HUES6 (cell line): ENCODE results near the gene FOLH1.
"Not testable (repeated sequence)": the region's sequence is repeated elsewhere in the genome, so short reads cannot be mapped to it uniquely, and the experiment has no call there.

Source experiments
- H3K27ac ChIP-seq: 2 replicates; pipeline ENCODE4 v1.7.0; 2013; ENCODE audit warnings: low read depth, mild to moderate bottlenecking, low read length, inconsistent platforms
- H3K27me3 ChIP-seq: 2 replicates; pipeline ENCODE4 v1.6.1; 2013; ENCODE audit warnings: low read length; ENCODE audit not compliant: control insufficient read depth, insufficient read depth
- H3K36me3 ChIP-seq: 2 replicates; pipeline ENCODE4 v1.6.1; 2013; ENCODE audit warnings: low read length; ENCODE audit not compliant: control insufficient read depth, insufficient read depth
- H3K4me1 ChIP-seq: 2 replicates; pipeline ENCODE4 v1.6.1; 2013; ENCODE audit warnings: low read length; ENCODE audit not compliant: control insufficient read depth, insufficient read depth
- H3K4me3 ChIP-seq: 2 replicates; pipeline ENCODE4 v1.5.1; 2013; ENCODE audit warnings: low read depth, low read length
- H3K9ac ChIP-seq: one replicate; pipeline ENCODE4 v1.6.1; 2013; ENCODE audit warnings: mild to moderate bottlenecking, low read length
- H3K9me3 ChIP-seq: 2 replicates; pipeline ENCODE4 v1.6.1; 2013; ENCODE audit warnings: low read depth, low read length; ENCODE audit not compliant: control insufficient read depth, insufficient read depth

Gene FOLH1

GRCh38 chr11:49225255-49225785, 16.9 kb upstream of the FOLH1 start:
- not testable (repeated sequence) for H3K9me3 ChIP-seq, H3K4me1 ChIP-seq, H3K27me3 ChIP-seq, H3K36me3 ChIP-seq, H3K4me3 ChIP-seq, H3K27ac ChIP-seq, H3K9ac ChIP-seq

- H3K9ac ChIP-seq = no peak overlapping the region
- H3K4me3 ChIP-seq = no peak overlapping the region
- H3K36me3 ChIP-seq = no peaks in the 10 kb centered on the region
- no peaks in the 10 kb centered on the region for H3K4me1 ChIP-seq
- H3K9me3 ChIP-seq = no peaks in the 10 kb centered on the region
- no peak overlapping the region for H3K27ac ChIP-seq
- no peaks in the 10 kb centered on the region for H3K27me3 ChIP-seq
Measured at GRCh38 chr11:49221112-49221511, 12.7 kb upstream of the FOLH1 start.

GRCh38 chr11:49213026-49213560, 4.7 kb upstream of the FOLH1 start:
- no peaks in the 10 kb centered on the region for H3K4me1 ChIP-seq
- no peaks in the 10 kb centered on the region for H3K36me3 ChIP-seq
- H3K4me3 ChIP-seq = no peak overlapping the region
- H3K9me3 ChIP-seq = no peaks in the 10 kb centered on the region; the same call in 1 of the 2 replicates
- no peak overlapping the region for H3K27ac ChIP-seq
- H3K27me3 ChIP-seq = peaks cover 8% of the 10 kb centered on the region
- no peak overlapping the region for H3K9ac ChIP-seq

GRCh38 chr11:49206999-49207398, 1.4 kb downstream of the FOLH1 start:
- peaks cover 23% of the 10 kb centered on the region for H3K27me3 ChIP-seq
- H3K9ac ChIP-seq, H3K9me3 ChIP-seq, H3K4me3 ChIP-seq, H3K4me1 ChIP-seq, H3K27ac ChIP-seq, H3K36me3 ChIP-seq: not testable (repeated sequence)

- Histone ChIP-seq H3K27ac (no peak overlapping the region), H3K4me1 (no peaks in the 10 kb centered on the region), H3K36me3 (no peaks in the 10 kb centered on the region), H3K27me3 (peaks cover 9% of the 10 kb centered on the region), H3K9ac (no peak overlapping the region), H3K9me3 (no peaks in the 10 kb centered on the region), H3K4me3 (no peak overlapping the region)
Measured at GRCh38 chr11:49202287-49202976, 6.0 kb downstream of the FOLH1 start.

- not testable (repeated sequence) for H3K4me1 ChIP-seq, H3K36me3 ChIP-seq, H3K27me3 ChIP-seq, H3K27ac ChIP-seq, H3K9me3 ChIP-seq, H3K4me3 ChIP-seq, H3K9ac ChIP-seq
Measured at GRCh38 chr11:49196775-49197174, 11.6 kb downstream of the FOLH1 start.

- H3K4me3 ChIP-seq, H3K9me3 ChIP-seq, H3K27ac ChIP-seq, H3K4me1 ChIP-seq, H3K9ac ChIP-seq, H3K36me3 ChIP-seq, H3K27me3 ChIP-seq: not testable (repeated sequence)
Measured at GRCh38 chr11:49196002-49196401, 12.4 kb downstream of the FOLH1 start.

- H3K9ac ChIP-seq = not testable (repeated sequence)
Measured at GRCh38 chr11:49190287-49190686, 18.1 kb downstream of the FOLH1 start.

GRCh38 chr11:49186225-49186624, 22.2 kb downstream of the FOLH1 start:
- H3K4me1 ChIP-seq, H3K27me3 ChIP-seq, H3K27ac ChIP-seq, H3K9me3 ChIP-seq, H3K9ac ChIP-seq, H3K4me3 ChIP-seq, H3K36me3 ChIP-seq: not testable (repeated sequence)

More at GRCh38 chr11:49190287-49190686, 18.1 kb downstream of the FOLH1 start:
- not testable (repeated sequence) for H3K27me3 ChIP-seq, H3K36me3 ChIP-seq, H3K4me3 ChIP-seq, H3K9me3 ChIP-seq, H3K27ac ChIP-seq, H3K4me1 ChIP-seq

GRCh38 chr11:49185597-49185996, 22.8 kb downstream of the FOLH1 start:
- H3K27ac ChIP-seq, H3K4me1 ChIP-seq, H3K27me3 ChIP-seq, H3K4me3 ChIP-seq, H3K9ac ChIP-seq, H3K36me3 ChIP-seq, H3K9me3 ChIP-seq: not testable (repeated sequence)

- H3K9ac ChIP-seq, H3K4me3 ChIP-seq, H3K4me1 ChIP-seq, H3K27ac ChIP-seq, H3K36me3 ChIP-seq, H3K27me3 ChIP-seq, H3K9me3 ChIP-seq: not testable (repeated sequence)
Measured at GRCh38 chr11:49184756-49185155, 23.6 kb downstream of the FOLH1 start.
